ENCODE data around the gene CIITA.
"Not testable (repeated sequence)": the region's sequence is repeated elsewhere in the genome, so short reads cannot be mapped to it uniquely, and the experiment has no call there.

CIITA gene

DNA sequence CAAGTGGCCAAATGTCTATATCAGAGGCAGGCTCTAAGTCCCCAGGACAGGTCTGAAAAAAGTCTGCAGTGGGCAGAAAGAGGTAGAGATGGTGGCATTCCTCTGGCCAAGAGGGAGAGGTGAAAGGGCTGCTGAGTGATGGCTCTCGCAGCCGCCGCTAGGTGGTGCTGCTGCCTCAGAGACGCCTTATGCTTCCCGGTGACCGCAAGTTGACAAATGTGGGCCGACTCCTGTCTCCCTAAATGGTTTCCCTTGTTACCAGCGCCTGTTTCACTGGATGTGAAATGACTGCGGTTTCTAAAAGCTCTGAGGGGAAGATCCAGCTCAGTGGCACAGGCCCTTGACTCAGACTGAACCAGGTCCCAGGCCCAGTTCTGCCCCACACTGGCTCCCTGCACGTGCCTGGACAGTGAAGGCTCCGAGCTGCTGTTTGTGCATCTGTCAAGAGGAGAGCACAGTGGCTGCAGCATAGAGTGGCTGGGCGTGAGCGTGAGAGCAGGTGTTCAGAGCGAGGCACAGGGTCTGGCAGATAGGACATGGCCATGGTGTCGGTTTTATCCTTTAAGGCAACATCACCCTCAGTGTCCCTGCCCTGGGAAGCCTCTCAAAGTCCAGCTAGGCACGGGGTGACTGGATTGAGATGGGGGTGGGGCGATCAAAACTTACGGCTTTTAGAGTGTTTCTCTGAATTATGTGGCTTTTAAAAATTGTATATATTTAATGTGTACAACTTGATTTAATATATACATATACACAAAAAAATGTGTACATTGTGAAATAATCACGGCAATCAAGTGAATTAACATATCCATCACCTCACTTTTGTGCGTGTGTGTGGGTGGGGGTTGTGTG lies 87.3 kb downstream of the CIITA start:
- DNase-seq = peak; percentile 66 to 87

DNA sequence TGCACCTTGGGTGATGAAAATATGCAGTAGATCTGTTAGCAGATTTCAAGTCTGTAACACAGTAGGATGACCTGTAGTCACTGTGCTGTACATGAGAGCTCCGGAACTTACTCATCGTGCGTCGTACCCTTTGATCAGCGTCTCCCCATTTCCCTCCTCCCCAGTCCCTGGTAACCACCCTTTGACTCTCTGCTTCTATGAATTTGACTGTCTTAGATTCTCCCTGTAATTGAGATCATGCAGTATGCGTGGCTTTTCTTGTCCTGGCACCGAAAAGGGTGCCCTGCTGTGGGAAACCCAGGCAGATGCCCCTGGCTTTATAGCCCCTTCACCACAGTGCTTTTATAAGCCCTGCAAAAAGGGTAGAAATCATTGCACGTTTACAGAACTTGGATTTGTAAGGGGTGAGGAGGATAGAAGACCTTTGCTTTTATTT lies 87.9 kb downstream of the CIITA start:
- no peak for DNase-seq

DNA sequence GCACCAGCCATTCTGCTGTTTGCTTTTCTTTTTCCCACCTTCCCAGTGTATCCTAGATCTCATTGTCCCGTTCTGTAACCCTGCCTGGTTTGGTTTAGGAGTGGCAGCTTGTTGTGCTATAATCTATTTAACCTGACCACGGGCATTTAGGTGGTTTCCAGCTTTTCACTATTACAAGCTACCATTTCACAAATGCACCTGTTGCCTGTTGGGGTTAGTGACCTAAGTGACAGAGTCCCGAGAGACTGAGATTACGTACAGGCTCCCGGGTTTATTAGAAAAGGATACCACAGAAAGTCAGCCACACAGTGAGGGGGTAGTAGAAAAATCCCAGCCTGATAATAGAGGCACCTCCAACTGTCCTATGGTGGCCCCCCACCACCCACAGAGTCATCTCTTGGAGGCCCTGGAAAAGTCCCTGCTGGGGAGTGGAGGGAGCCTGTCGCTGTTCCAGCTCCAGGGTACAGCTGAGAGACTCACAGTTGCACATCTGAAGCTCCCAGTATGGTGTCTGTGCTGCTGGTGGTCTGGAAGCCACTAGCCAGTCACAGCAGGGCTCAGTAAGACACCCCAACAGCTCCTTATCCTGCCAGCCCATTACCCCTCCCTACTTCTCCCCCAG lies 88.5 kb downstream of the CIITA start:
- no peak for DNase-seq

- no peak for DNase-seq
These were observed 89.1 kb downstream of the CIITA start for GRCh38 chr16:10966129-10966528.

- not testable (repeated sequence) for DNase-seq
These were observed 89.6 kb downstream of the CIITA start for GRCh38 chr16:10966559-10966958.

DNA sequence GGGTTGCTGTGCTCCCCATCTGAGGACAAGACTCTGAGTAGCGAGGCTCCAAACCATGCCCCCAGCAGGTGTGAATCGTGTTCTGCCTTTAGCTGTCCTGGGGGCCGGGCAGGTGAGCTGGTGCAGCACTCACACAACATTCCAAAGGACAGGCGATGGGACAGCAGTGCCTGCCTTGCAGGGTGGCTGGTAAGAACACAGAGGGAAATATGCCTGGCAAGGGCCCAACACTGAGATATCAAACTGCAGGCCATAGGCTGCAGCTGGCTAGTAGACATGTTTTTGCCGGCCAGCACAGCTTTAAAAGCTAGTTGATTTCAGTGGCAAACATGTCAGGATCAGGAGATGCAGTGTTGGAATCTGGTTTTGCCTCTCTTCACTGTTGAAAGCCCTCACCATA lies 91.0 kb downstream of the CIITA start:
- DNase-seq = no peak

DNA sequence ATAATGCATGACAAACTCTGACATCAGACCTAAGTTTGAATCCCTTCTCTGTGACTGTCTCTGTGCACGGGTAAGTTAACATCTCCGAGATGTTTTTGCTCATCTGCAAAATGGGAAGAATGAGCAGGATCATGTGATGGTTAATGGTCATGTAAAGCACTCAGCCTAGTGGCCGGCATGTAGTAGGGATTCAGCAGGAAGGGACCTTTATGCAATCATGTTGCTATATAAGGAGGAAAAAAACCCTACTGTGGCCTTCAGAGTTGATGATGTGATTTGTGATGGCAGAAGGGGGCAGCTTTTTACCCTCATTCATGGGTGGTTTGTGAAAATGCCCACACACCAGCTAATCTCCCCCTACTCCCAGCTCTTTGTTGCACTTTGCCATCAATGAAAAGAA lies 91.5 kb downstream of the CIITA start:
- DNase-seq = no peak

GRCh38 chr16:10969615-10970014 lies 92.6 kb downstream of the CIITA start:
- DNase-seq = no peak

GRCh38 chr16:10970065-10970464 lies 93.1 kb downstream of the CIITA start:
- DNase-seq = no peak

DNA sequence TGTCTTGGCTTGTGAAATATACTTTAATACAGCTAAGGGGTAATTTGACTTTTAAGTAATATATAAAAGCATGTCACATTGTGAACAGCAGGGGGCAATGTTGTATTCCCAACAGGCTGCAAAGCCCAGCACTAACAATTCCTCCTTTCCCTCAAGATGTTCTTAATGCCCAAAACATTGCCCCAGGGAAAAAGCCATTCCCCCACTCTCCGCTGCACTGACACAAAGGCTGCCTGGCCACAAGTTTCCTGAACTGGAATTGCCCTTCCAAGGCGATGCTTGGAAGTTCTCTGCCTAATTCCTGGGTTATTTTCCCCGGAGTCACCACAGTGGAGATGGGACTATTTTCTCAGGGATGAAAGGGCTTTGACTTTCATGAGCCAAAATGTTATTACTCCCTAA lies 94.6 kb downstream of the CIITA start:
- DNase-seq = peak; percentile 67 to 91

DNA sequence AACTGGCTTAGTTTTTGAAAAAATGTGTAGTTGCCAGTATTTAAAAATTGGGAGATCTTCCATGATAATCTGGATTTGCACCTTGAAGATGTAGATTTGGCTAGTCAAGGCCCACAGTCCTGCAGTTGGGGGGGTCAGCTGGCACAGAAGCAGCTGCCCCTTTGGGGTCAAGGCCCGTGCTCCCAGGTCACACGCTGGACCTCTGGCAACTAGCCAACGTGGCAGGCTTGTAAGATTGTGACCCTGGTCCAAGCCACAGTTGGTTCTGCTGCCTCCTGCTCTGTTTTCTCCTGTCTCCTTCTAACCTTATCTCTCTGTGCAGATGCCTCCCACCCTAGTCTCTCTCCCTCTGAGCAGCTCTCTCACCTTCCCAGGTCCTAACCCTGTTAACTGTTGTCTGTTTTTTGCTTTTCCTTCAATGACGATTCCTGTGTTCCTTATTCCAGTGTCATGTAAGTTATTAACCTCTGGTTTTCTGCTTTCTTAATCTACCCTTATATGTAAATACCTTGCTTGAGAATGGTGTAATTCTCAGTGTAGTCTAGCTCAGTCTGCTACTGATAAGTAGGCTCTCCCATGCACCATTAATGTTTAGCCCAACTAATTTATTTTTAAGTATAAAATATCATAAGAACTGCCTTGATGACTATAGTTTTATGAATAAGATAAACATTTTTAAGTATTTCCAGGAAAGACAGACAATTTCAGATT lies 95.3 kb downstream of the CIITA start:
- no peak for DNase-seq

DNA sequence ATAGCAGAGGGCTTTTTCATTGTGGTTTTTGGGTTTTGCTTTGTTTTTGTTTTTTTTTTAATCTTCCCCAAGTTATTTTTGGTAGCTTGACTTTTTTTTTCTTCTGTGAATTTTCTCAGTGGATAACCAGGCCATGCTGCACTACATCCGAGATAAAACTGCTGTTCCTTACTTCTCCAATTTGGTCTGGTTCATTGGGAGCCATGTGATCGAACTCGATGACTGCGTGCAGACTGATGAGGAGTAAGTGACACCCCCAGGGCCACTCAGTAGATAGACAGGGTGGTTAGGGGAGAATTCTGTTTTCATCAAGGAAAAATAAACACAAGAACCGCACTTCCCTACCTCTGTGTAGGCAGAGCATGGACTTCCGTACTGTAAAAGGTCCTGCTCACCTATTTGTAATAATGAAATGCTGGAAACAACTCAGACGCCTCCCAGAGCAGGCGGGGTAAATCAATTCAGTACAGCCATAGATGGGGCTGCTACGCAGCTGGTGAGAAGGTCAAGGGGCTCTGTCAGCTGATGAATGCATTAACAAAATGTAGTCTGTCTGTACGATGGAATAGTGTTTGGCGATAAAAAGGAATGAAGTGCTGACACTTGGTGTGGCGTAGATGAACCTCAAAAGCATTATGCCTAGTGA lies 95.9 kb downstream of the CIITA start:
- DNase-seq = no peak

GRCh38 chr16:10976634-10977033 lies 99.6 kb downstream of the CIITA start:
- DNase-seq = peak; percentile 23 to 33

DNA sequence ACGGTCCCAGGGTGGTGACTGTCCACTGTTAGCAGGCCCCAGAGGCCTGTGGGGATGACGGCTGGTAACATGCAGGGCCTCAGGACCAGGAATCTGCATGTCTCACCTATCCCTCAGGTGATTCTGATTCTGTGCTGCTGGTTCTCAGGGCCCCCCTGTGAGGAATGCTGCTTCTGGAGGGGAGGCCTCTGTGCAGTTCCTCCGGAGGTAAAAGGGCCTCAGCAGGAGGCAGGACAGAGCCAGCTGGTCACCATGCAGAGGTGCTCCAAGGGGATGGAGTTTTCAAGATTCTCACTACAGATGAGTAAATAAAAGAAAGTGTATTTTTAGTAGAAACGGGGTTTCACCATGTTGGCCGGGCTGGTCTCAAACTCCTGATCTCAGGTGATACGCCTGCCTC lies 101.1 kb downstream of the CIITA start:
- no peak for DNase-seq

DNA sequence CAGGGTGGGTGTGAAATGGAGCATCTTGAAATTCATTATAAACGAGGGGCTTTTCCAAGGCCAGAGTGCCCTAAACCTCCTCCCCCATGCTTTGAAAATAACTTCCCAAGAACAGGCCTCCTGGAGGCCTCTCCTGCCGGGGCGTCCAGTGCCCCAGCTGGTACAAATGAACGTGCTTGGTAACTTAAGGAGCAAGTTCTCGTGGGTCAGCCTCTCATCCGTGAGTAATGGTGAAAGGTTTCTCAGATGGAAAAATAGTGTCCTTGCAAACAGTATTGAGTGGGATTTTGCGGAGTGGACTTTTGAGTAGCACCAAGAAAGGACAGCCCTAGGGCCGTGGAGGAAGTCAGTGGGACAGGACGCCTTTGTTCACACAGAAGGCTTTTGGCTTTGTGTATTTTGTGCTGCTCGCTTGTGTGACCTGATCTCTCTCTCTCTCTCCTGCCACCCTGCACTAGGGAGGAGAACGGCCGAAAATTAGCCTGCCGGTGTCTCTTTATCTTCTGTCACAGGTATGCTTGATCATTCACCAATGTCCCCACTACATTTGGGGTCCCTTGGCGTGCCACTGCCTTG lies 102.0 kb downstream of the CIITA start:
- DNase-seq = no peak

DNA sequence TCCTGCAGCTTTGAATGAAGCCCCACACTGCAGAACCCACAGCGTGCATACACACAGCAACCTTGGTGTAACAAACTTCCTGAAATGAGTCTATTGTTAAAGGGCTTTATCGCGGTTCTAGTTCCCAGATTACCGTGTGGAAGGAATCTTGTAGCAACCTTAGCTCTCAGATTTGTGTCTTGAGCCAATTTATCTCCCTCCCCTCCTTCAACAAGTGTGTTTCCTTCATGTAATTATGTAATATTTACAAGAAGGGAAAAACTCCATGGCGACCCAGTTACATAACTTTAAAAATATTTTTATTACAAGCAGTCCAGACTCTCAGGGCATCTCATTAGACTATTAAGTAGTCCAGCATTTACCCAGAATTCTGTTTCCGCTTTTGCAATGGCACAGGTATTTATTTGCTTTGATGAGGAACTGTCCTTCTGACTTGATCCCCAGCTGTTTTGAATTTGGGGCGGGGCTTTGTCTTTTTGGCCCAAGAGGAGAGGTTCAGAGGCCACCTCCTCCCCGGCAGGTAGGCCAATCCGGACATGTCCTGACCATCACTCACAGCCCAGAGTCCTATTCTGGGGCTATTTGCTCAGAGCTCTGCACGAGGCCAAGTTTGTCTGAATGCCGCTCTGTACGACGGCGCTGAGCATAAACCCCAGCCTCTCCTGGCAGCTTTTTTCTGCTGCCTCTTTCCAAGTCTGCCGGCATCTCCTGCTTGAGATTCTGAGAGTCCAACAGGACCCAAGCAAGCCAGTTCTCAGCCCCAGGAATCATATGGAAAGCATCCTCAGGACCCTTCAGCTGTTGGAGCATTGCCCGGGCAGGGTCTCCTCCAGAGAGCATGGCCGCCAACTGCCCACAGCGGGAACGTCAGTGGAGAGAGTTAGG lies 103.0 kb downstream of the CIITA start:
- DNase-seq = no peak

- DNase-seq = no peak
These were observed 103.8 kb downstream of the CIITA start for GRCh38 chr16:10980813-10981212.

DNA sequence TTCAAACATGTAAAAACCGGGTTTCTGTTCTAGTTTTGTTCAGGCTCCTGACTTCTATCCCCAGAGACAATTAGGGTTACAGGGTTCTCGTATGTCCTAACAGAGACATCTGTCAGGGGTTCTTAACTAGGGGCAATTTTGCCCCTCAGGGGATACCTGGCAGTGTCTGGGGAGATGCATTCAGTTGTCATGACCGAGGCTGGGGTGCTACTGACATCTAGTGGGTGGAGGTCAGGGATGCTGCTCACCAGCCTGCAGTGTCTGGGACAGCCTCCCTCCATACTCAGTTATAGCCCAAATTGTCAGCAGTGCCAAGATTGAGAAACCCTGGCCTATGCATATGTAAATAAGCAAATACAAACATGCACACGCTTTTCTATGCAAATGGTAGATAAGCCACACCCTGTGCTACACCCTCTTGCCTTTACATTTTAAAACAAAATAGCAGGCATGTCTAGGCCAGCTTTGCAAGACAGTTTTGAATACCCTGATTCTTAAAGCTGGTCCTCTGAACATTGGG lies 104.8 kb downstream of the CIITA start:
- peak; percentile 81 to 95 for DNase-seq

DNA sequence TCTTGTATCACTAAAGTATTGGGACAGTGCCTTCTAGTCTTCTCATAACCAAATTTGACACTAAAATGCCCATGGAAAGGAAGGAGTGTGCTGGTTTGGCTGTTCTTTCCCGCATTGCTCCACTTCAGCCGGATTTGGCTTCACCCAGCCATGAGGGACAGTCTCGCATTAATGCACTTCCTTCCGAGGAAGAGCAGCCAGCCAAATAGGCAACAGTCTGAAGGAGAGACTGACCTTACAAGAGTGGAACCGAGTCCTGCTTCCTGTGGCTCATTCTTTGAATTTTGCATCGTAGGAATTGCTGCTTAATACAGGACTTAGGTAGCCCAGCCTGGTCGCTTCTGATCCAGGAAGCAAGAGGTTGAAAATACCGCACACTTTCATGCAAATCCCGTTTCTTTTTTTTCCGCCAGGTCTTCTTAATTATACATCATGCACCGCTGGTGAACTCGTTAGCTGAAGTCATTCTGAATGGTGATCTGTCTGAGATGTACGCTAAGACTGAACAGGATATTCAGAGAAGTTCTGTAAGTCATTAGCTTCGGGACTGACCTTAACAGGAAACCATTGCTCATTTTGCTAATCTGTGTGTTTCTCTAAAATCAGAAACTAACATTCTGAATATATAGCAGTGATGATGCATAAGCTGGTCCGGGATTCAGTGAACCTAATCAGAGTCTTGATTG lies 105.6 kb downstream of the CIITA start:
- no peak for DNase-seq

DNA sequence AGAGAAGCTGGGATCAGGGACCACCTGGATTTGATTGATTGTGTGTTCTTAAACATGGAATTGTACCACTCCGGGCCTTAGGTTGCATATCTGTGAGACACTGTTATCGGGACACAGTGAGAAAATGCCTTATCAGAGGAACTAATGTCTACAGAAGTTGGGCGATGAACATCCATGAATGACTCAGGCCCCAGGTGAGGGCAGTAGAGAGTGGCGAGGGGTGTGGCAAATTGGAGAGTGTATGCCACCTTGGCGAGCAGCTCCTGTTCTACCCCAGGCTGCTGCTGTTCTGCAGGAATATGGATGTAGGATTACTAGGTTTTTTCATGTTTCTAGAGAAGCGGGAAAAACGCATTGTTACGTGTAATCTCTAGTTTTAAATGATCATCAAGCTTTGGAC lies 106.2 kb downstream of the CIITA start:
- DNase-seq = peak in 1 of 2 experiments; percentile 38

DNA sequence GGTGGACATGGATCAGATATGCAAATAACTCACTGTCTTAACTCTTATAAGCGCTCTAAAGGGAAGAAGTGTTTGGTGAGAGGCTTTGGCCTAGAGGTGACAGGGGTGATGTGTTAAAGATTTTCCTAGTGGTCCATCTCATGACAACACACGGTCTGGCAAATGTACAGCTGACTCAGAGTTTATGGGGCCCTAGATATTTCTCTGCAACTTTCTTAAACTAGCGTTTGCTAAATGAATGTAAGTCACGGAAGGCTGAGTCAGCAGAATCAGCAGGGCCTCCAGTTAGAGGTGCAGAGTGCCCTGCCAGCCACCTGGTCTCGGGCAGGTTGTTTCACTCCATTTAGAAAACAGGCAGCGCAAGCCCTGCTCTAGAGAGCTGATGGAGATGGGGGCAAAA lies 107.5 kb downstream of the CIITA start:
- DNase-seq = no peak

Measured in NCI-H524 (cell line).